Suprapubic skin (tissue), 4 donors: ENCODE results near the gene ADI1. TPM values are rescaled to one million over a fixed set of nuclear protein-coding genes. Genes with fewer than 3 reads are reported as not detected.

Source experiments
- DNase-seq, 2 donors: peaks; one replicate each; pipeline ENCODE4 v3.0.0-alpha.2; 2019; ENCODE audit warnings: low spot score in 2 of 2
- H3K27ac ChIP-seq: fragments of 200-600 bp; sonication (generic); one replicate; pipeline ENCODE4 v1.5.1; 2019
- H3K27me3 ChIP-seq: fragments of 200-600 bp; sonication (generic); one replicate; pipeline ENCODE4 v1.5.1; 2019
- H3K36me3 ChIP-seq: fragments of 200-600 bp; sonication (generic); one replicate; pipeline ENCODE4 v1.5.1; 2019
- H3K4me1 ChIP-seq: fragments of 200-600 bp; sonication (generic); one replicate; pipeline ENCODE4 v1.5.1; 2019
- H3K4me3 ChIP-seq: fragments of 200-600 bp; sonication (generic); one replicate; pipeline ENCODE4 v1.5.1; 2019; ENCODE audit warnings: mild to moderate bottlenecking
- H3K9me3 ChIP-seq: fragments of 200-600 bp; sonication (generic); one replicate; pipeline ENCODE4 v1.5.1; 2019
- CTCF ChIP-seq, 2 donors: fragments of 200-600 bp in 1 of 2; fragments of 450-650 bp in 1 of 2; sonication (generic) in 1 of 2; IDR thresholded peaks; one replicate each; pipeline ENCODE4 v1.5.1; 2016 to 2019; ENCODE audit warnings: antibody characterized with exemption in 2 of 2, mild to moderate bottlenecking in 1 of 2, moderate library complexity in 1 of 2
- EP300 ChIP-seq: sonication (generic); formaldehyde crosslinking; IDR thresholded peaks from one replicate; pipeline ENCODE4 v1.6.1; 2017; ENCODE audit warnings: antibody characterized with exemption
- POLR2A ChIP-seq, 2 donors: fragments of 450-650 bp; IDR thresholded peaks; one replicate each; pipeline ENCODE4 v1.6.1; 2017; ENCODE audit warnings: antibody characterized with exemption in 2 of 2, mild to moderate bottlenecking in 2 of 2, moderate library complexity in 2 of 2
- POLR2AphosphoS5 ChIP-seq, 3 donors: sonication (generic); formaldehyde crosslinking; IDR thresholded peaks; one replicate each; pipeline ENCODE4 v1.6.1; 2017; ENCODE audit warnings: antibody characterized with exemption in 3 of 3
- WGBS: methylation state at CpG from one replicate; pipeline ENCODE4 v1.1.5; 2018; 5-methylcytosine and 5-hydroxymethylcytosine counted together
- total RNA-seq, 4 donors: library from RNA; depleted of rRNA; stranded (reverse); fragments of >200 nt; gene quantifications; one replicate each; pipeline ENCODE4 v1.1.0, GENCODE V29; 2016

The ADI1 gene
- total RNA-seq, 4 donors from 2014 or later, result 39.2 to 54.4 (median 45.4) TPM

GRCh38 chr2:3558205-3559014 lies 39.1 kb upstream of the ADI1 start, which contains the start of gene RNASEH1:
Gene RNASEH1 (minus strand): TSS chr2:3558333. CDS start chr2:3558260, 73 bp downstream.
- Histone ChIP-seq H3K4me3 (peak within 1 kb of the TSS; percentile 99), H3K36me3 (peaks cover 27% of the 10 kb centered on the region), H3K27ac (peak within 1 kb of the TSS; percentile 96), H3K27me3 (no peaks in the 10 kb centered on the region), H3K9me3 (no peaks in the 10 kb centered on the region), H3K4me1 (peaks cover 21% of the 10 kb centered on the region)
- no peak for TF ChIP-seq EP300
- TF ChIP-seq POLR2AphosphoS5 (IDR thresholded peaks at IDR 0.05), result peak; percentile 64 to 99 (median 86)
- TF ChIP-seq POLR2A (IDR thresholded peaks at IDR 0.05), result peak; percentile 28 to 89
- no peak for TF ChIP-seq CTCF (IDR thresholded peaks at IDR 0.05)
- DNase-seq, result peak; percentile 98 to 99
- 1% methylated on average over 29 of the region's 67 CpGs for WGBS

- under 1% methylated on average over 9 of the region's 40 CpGs for WGBS
- DNase-seq, result no peak
- peak overlapping the region; percentile 96 for H3K27ac ChIP-seq
- no peaks in the 10 kb centered on the region for H3K9me3 ChIP-seq
- no peaks in the 10 kb centered on the region for H3K27me3 ChIP-seq
- peaks cover 21% of the 10 kb centered on the region for H3K4me1 ChIP-seq
- H3K4me3 ChIP-seq, result peak overlapping the region; percentile 99
- peaks cover 32% of the 10 kb centered on the region for H3K36me3 ChIP-seq
- no peak for TF ChIP-seq CTCF (IDR thresholded peaks at IDR 0.05)
- no peak for TF ChIP-seq POLR2AphosphoS5 (IDR thresholded peaks at IDR 0.05)
- no peak for TF ChIP-seq POLR2A (IDR thresholded peaks at IDR 0.05)
- no peak for TF ChIP-seq EP300
These were observed 38.4 kb upstream of the ADI1 start for GRCh38 chr2:3557639-3558204.

- H3K27me3 ChIP-seq, result no peaks in the 10 kb centered on the region
- peaks cover 69% of the 10 kb centered on the region for H3K36me3 ChIP-seq
- H3K4me1 ChIP-seq, result peaks cover 17% of the 10 kb centered on the region
- H3K4me3 ChIP-seq, result no peak overlapping the region
- H3K9me3 ChIP-seq, result no peaks in the 10 kb centered on the region
- no peak for DNase-seq
- TF ChIP-seq EP300, result no peak
- TF ChIP-seq POLR2AphosphoS5 (IDR thresholded peaks at IDR 0.05), result no peak
- TF ChIP-seq POLR2A (IDR thresholded peaks at IDR 0.05), result no peak
- TF ChIP-seq CTCF (IDR thresholded peaks at IDR 0.05), result no peak
- 90% methylated on average over 10 of the region's 10 CpGs for WGBS
- no peak overlapping the region for H3K27ac ChIP-seq
These were observed 34.6 kb upstream of the ADI1 start for GRCh38 chr2:3553946-3554345.

- no peak for DNase-seq
- H3K4me1 ChIP-seq, result no peaks in the 10 kb centered on the region
- no peak overlapping the region for H3K4me3 ChIP-seq
- H3K27ac ChIP-seq, result no peak overlapping the region
- 96% methylated on average over 2 of the region's 2 CpGs for WGBS
- no peaks in the 10 kb centered on the region for H3K27me3 ChIP-seq
- TF ChIP-seq EP300, result no peak
- TF ChIP-seq POLR2AphosphoS5 (IDR thresholded peaks at IDR 0.05), result no peak
- no peak for TF ChIP-seq POLR2A (IDR thresholded peaks at IDR 0.05)
- TF ChIP-seq CTCF (IDR thresholded peaks at IDR 0.05), result no peak
- no peaks in the 10 kb centered on the region for H3K9me3 ChIP-seq
- H3K36me3 ChIP-seq, result peaks cover 98% of the 10 kb centered on the region
These were observed 28.6 kb upstream of the ADI1 start for GRCh38 chr2:3547915-3548314.

- 91% methylated on average over 10 of the region's 10 CpGs for WGBS
These were observed 26.6 kb upstream of the ADI1 start for GRCh38 chr2:3545788-3546478.

More at GRCh38 chr2:3545788-3546478, 26.6 kb upstream of the ADI1 start:
- Histone ChIP-seq H3K4me3 (no peak overlapping the region), H3K36me3 (peaks cover 97% of the 10 kb centered on the region), H3K27ac (no peak overlapping the region), H3K4me1 (no peaks in the 10 kb centered on the region), H3K9me3 (no peaks in the 10 kb centered on the region), H3K27me3 (no peaks in the 10 kb centered on the region)
- no peak for DNase-seq
- TF ChIP-seq CTCF (IDR thresholded peaks at IDR 0.05) (no peak), EP300 (no peak), POLR2AphosphoS5 (IDR thresholded peaks at IDR 0.05) (no peak), POLR2A (IDR thresholded peaks at IDR 0.05) (no peak)
